Adrenal gland (tissue), 12 donors: ENCODE measurements around the gene DDX59. TPM values are rescaled to one million over a fixed set of nuclear protein-coding genes. Genes with fewer than 3 reads are reported as not detected.

Experiments used
- DNase-seq, 7 donors: peaks; one replicate each; pipeline ENCODE4 v3.0.0-alpha.2; 2019 to 2020
- H3K27ac ChIP-seq, 5 donors: fragments of 200-600 bp; sonication (generic) in 4 of 5; 1 replicate in 3 of 5; 2 replicates in 2 of 5; pipeline versions ENCODE4 v1.5.1 to v1.8.0; 2016 to 2020; ENCODE audit warnings: mild to moderate bottlenecking in 1 of 5
- H3K27me3 ChIP-seq: fragments of 200-600 bp; 2 replicates; pipeline ENCODE4 v1.8.0; 2021
- H3K36me3 ChIP-seq, 2 donors: fragments of 200-600 bp; replicated peaks in 1 of 2; 1 replicate in 1 of 2; 2 replicates in 1 of 2; pipeline versions ENCODE4 v1.5.1 to v1.8.0; 2018 to 2022
- H3K4me1 ChIP-seq, 2 donors: fragments of 200-600 bp; replicated peaks in 1 of 2; 1 replicate in 1 of 2; 2 replicates in 1 of 2; pipeline versions ENCODE4 v1.5.1 to v1.8.0; 2018 to 2021
- H3K4me3 ChIP-seq, 4 donors: fragments of 200-600 bp; sonication (generic) in 3 of 4; one replicate each; pipeline ENCODE4 v1.5.1; 2016 to 2018
- H3K9me3 ChIP-seq, 3 donors: fragments of 200-600 bp; sonication (generic) in 1 of 3; replicated peaks in 1 of 3; 1 replicate in 2 of 3; 2 replicates in 1 of 3; pipeline versions ENCODE4 v1.5.1 to v1.8.0; 2016 to 2021
- POLR2A ChIP-seq, 2 donors: fragments of 450-650 bp; IDR thresholded peaks; one replicate each; pipeline ENCODE4 v1.6.1; 2017; ENCODE audit warnings: antibody characterized with exemption in 2 of 2, mild to moderate bottlenecking in 2 of 2, moderate library complexity in 1 of 2
- WGBS, 4 donors: extraction: QIAGEN DNeasy Blood & Tissue Kit in 2 of 4; methylation state at CpG; one replicate each; pipeline versions ENCODE4 v1.1.5 to v1.1.7; 2013 to 2017; 5-methylcytosine and 5-hydroxymethylcytosine counted together
- intact Hi-C, 2 donors: fragments of 100-400 bp; cut with DNase I; formaldehyde crosslinking; loops; one replicate each; pipeline versions ENCODE4 v1.14.1 to v1.15.0; 2022 to 2023
- polyA plus RNA-seq, 3 donors: library from polyadenylated mRNA; stranded (reverse); fragments of 200-250 nt in 2 of 3; fragments of 350-450 nt in 1 of 3; fragmentation: Illumina TruSeq in 1 of 3; extraction: RNeasy Lipid Tissue Mini Kit (QIAGEN cat#74804) in 1 of 3; gene quantifications; one replicate each; pipeline ENCODE4 v1.2.3, GENCODE V29; 2013 to 2014
- total RNA-seq, 9 donors: library from RNA; depleted of rRNA in 4 of 9; stranded (reverse); fragments of >200 nt in 4 of 9; fragments of 120-200 nt in 1 of 9; fragmentation: NEBNext Ultra II Directional in 1 of 9; extraction: Animal tissue kit (Norgen Biotek cat#: 25700) in 1 of 9; gene quantifications; one replicate each; pipeline versions ENCODE4 v1.1.0 to v1.2.4, GENCODE V29; 2013 to 2023
- TF ChIP-seq, protein P1 (sequence below), 6 experiments: fragments of 450-650 bp in 4 of 6; fragments of 200-600 bp in 2 of 6; sonication (generic) in 1 of 6; IDR thresholded peaks; 1 replicate in 5 of 6; 2 replicates in 1 of 6; pipeline versions ENCODE4 v1.5.1 to v1.8.0; 2016 to 2021; ENCODE audit warnings: antibody characterized with exemption in 6 of 6, mild to moderate bottlenecking in 2 of 6, moderate library complexity in 1 of 6
- donor health status: healthy with polysubstance abuse.
- donor health status: Bipolar disorder and iron deficiency.
- donor health status: DM: yes; HTN: yes; CAD: no.
- donor health status: DM: no; HTN: no; CAD: no.
- donor health status: DM: no; HTN: no; CAD: no.
- donor health status: DM: yes; HTN: yes; CAD: no.

Gene DDX59
- total and polyA plus RNA-seq, 12 donors, result 13.5 to 46.1 (median 25.1) TPM

DNA sequence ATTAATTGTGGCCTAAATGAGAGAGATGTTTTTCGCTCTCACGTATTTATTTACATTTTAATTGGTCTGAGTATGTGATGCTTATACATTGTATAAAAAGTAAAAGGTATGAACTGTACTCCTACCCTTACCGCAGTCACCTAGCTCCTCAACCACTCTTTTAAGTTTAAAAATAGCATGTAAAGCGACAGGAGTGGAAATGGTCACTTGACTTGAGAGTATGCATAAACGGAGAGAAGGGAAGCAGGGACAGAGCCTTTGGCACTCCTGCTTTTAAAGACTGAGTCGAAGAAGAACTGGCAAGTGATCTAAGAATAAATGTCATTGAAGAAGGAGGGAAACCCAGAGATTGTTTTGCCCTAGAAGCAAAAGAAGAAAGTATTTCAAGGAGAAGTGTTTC, 11.5 kb upstream of the DDX59 start:
- H3K4me3 ChIP-seq, result no peak overlapping the region
- TF ChIP-seq, protein P1, sequence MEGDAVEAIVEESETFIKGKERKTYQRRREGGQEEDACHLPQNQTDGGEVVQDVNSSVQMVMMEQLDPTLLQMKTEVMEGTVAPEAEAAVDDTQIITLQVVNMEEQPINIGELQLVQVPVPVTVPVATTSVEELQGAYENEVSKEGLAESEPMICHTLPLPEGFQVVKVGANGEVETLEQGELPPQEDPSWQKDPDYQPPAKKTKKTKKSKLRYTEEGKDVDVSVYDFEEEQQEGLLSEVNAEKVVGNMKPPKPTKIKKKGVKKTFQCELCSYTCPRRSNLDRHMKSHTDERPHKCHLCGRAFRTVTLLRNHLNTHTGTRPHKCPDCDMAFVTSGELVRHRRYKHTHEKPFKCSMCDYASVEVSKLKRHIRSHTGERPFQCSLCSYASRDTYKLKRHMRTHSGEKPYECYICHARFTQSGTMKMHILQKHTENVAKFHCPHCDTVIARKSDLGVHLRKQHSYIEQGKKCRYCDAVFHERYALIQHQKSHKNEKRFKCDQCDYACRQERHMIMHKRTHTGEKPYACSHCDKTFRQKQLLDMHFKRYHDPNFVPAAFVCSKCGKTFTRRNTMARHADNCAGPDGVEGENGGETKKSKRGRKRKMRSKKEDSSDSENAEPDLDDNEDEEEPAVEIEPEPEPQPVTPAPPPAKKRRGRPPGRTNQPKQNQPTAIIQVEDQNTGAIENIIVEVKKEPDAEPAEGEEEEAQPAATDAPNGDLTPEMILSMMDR (IDR thresholded peaks at IDR 0.05), result no peak
- no peak for TF ChIP-seq POLR2A (IDR thresholded peaks at IDR 0.05)
- H3K27me3 ChIP-seq, result no peaks in the 10 kb centered on the region
- WGBS, 4 donors, result 66 to 75% (median 73%) methylated on average over 6 of the region's 6 CpGs
- H3K27ac ChIP-seq, result no peak overlapping the region
- no peaks in the 10 kb centered on the region for H3K9me3 ChIP-seq
- no peaks in the 10 kb centered on the region for H3K36me3 ChIP-seq
- intact Hi-C loops, result no loop called here
- H3K4me1 ChIP-seq, result no peaks in the 10 kb centered on the region
- DNase-seq, result no peak

GRCh38 chr1:200676829-200677228, 7.1 kb upstream of the DDX59 start:
- H3K4me3 ChIP-seq, result no peak overlapping the region
- no peaks in the 10 kb centered on the region for H3K27me3 ChIP-seq
- H3K27ac ChIP-seq, result no peak overlapping the region
- H3K9me3 ChIP-seq, result no peaks in the 10 kb centered on the region
- H3K36me3 ChIP-seq, result no peaks in the 10 kb centered on the region
- intact Hi-C loops, result no loop called here
- WGBS, 4 donors, result 86 to 91% (median 88%) methylated on average over 6 of the region's 6 CpGs
- H3K4me1 ChIP-seq, result no peaks in the 10 kb centered on the region
- no peak for TF ChIP-seq POLR2A (IDR thresholded peaks at IDR 0.05)
- TF ChIP-seq, protein P1 (IDR thresholded peaks at IDR 0.05), result no peak
- no peak for DNase-seq

DNA sequence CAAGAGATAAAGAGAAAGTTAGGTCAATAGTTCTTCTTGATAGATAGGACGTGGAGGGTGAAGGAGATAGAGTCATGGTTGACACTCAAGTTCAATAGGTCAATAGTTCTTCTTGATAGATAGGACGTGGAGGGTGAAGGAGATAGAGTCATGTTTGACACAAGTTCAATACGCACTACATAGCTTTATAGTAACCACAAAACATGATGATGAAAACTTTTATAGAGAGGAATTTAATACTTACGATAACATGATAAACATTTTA, 5.8 kb upstream of the DDX59 start:
- H3K9me3 ChIP-seq, result no peaks in the 10 kb centered on the region
- TF ChIP-seq POLR2A (IDR thresholded peaks at IDR 0.05), result no peak
- TF ChIP-seq, protein P1 (IDR thresholded peaks at IDR 0.05), result no peak
- H3K36me3 ChIP-seq, result no peaks in the 10 kb centered on the region
- DNase-seq, result no peak
- intact Hi-C loops, result no loop called here
- 86 to 92% (median 89%) methylated on average over 4 of the region's 4 CpGs for WGBS, 4 donors
- no peak overlapping the region for H3K27ac ChIP-seq
- H3K27me3 ChIP-seq, result no peaks in the 10 kb centered on the region
- H3K4me1 ChIP-seq, result peaks cover 0 to 5% of the 10 kb centered on the region in 2 donors
- H3K4me3 ChIP-seq, result no peak overlapping the region

DNA sequence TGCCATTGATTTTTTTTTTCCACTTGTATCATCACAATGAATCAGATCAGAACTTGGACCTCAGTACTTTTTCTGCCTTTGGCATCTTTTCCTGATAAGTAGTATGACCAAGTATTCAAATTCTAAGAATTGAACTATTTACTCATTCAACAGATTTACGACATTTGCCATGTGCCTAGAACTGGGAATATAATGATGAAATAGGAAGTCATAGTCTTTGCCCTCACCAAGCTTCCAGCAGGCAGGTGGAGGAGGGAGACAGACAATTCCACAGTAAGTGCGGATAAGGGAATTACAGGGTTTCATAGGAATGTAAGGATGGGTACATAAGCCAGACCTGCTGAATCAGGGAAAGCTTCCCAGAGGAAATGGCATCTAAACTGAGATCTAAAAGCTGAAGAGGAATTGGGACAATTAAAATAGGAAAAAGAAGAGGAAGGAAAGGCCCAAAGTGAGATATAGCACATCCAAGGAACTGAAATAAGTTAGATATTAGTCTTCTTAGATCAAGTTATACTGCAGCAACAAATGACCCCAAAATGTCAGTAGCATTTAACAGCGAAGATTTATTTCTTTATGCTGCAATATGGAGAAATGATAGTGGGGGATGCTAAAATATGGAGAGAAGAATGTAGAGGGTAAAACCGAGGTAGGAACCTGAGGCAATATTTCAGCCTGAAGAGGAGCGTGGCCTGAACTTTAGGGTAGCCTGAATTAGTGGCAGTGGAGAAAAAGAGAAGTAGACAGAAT, 5.3 kb upstream of the DDX59 start:
- H3K4me1 ChIP-seq, result peaks cover 0 to 7% of the 10 kb centered on the region in 2 donors
- no peaks in the 10 kb centered on the region for H3K9me3 ChIP-seq
- no peaks in the 10 kb centered on the region for H3K36me3 ChIP-seq
- TF ChIP-seq, protein P1 (IDR thresholded peaks at IDR 0.05), result no peak
- no peak for TF ChIP-seq POLR2A (IDR thresholded peaks at IDR 0.05)
- H3K27me3 ChIP-seq, result no peaks in the 10 kb centered on the region
- DNase-seq, result no peak
- intact Hi-C loops, result no loop called here
- no peak overlapping the region for H3K27ac ChIP-seq
- no peak overlapping the region for H3K4me3 ChIP-seq
- WGBS, 4 donors, result 82 to 87% (median 86%) methylated on average over 5 of the region's 5 CpGs
